HepG2 (cell line): ENCODE measurements around the gene FAM114A2. TPM values are rescaled to one million over a fixed set of nuclear protein-coding genes. Genes with fewer than 3 reads are reported as not detected.
A peak's percentile ranks its signal among the peaks of the same experiment; 100 is the strongest.

ENCODE experiments used
- ARID2 ChIP-seq: sonication (generic); formaldehyde crosslinking; IDR thresholded peaks from 2 replicates; pipeline ENCODE4 v1.8.1; 2022; ENCODE audit warnings: mild to moderate bottlenecking, missing genetic modification reagents, borderline replicate concordance
- ATM ChIP-seq: fragments of 450-650 bp; IDR thresholded peaks from 2 replicates; pipeline ENCODE4 v1.7.1; 2017; ENCODE audit warnings: mild to moderate bottlenecking, borderline replicate concordance
- CHCHD3 ChIP-seq: sonication (generic); formaldehyde crosslinking; IDR thresholded peaks from 2 replicates; pipeline ENCODE4 v1.8.0; 2022; ENCODE audit warnings: mild to moderate bottlenecking, missing genetic modification reagents, moderate library complexity
- CHD4 ChIP-seq: fragments of 200-600 bp; sonication (generic); IDR thresholded peaks from 2 replicates; pipeline ENCODE4 v1.7.0; 2017; ENCODE audit warnings: mild to moderate bottlenecking, low read length, borderline replicate concordance
- HNF1B ChIP-seq: sonication (generic); formaldehyde crosslinking; IDR thresholded peaks from 2 replicates; pipeline ENCODE4 v1.5.1; 2020; ENCODE audit warnings: mild to moderate bottlenecking, moderate library complexity, missing genetic modification reagents
- HOMEZ ChIP-seq: IDR thresholded peaks from 2 replicates; pipeline ENCODE4 v1.6.1; 2016; ENCODE audit warnings: low read depth
- JUNB ChIP-seq: sonication (generic); formaldehyde crosslinking; IDR thresholded peaks from 2 replicates; pipeline ENCODE4 v1.8.0; 2022; ENCODE audit warnings: missing genetic modification reagents, mild to moderate bottlenecking, borderline replicate concordance
- LRRFIP1 ChIP-seq: sonication (generic); formaldehyde crosslinking; conservative IDR thresholded peaks from 2 replicates; pipeline ENCODE4 v1.4.0; 2020; ENCODE audit warnings: missing genetic modification reagents
- MAFF ChIP-seq: IDR thresholded peaks from 2 replicates; pipeline ENCODE4 v1.6.1; 2011; ENCODE audit warnings: low read depth, low read length, improper control_type of control experiment
- MLLT10 ChIP-seq: sonication (generic); formaldehyde crosslinking; IDR thresholded peaks from 2 replicates; pipeline ENCODE4 v1.4.0; 2020; ENCODE audit warnings: missing genetic modification reagents
- MYNN ChIP-seq: sonication (generic); formaldehyde crosslinking; IDR thresholded peaks from 2 replicates; pipeline ENCODE4 v1.4.0; 2020; ENCODE audit warnings: mild to moderate bottlenecking, low read depth, missing genetic modification reagents
- SATB2 ChIP-seq: sonication (generic); formaldehyde crosslinking; IDR thresholded peaks from 2 replicates; pipeline ENCODE4 v1.5.0; 2020; ENCODE audit warnings: missing genetic modification reagents
- SIX1 ChIP-seq: sonication (generic); formaldehyde crosslinking; IDR thresholded peaks from 2 replicates; pipeline ENCODE4 v1.4.0; 2020; ENCODE audit warnings: missing genetic modification reagents, borderline replicate concordance
- THAP11 ChIP-seq: IDR thresholded peaks from 2 replicates; pipeline ENCODE4 v1.6.1; 2016; ENCODE audit warnings: missing biosample characterization, missing genetic modification reagents
- THAP9 ChIP-seq: sonication (generic); formaldehyde crosslinking; IDR thresholded peaks from 2 replicates; pipeline ENCODE4; 2020; ENCODE audit warnings: missing genetic modification reagents, mild to moderate bottlenecking, borderline replicate concordance
- ZBTB42 ChIP-seq: sonication (generic); formaldehyde crosslinking; IDR thresholded peaks from 2 replicates; pipeline ENCODE4 v1.5.0; 2020; ENCODE audit warnings: mild to moderate bottlenecking, missing genetic modification reagents
- ZNF343 ChIP-seq: sonication (generic); formaldehyde crosslinking; IDR thresholded peaks from 2 replicates; pipeline ENCODE4 v1.4.0; 2020; ENCODE audit warnings: mild to moderate bottlenecking, missing genetic modification reagents
- ZNF652 ChIP-seq: IDR thresholded peaks from 2 replicates; pipeline ENCODE4 v1.6.1; 2016; ENCODE audit warnings: low read depth, borderline replicate concordance
- ZNF75D ChIP-seq: sonication (generic); formaldehyde crosslinking; IDR thresholded peaks from 2 replicates; pipeline ENCODE4 v1.8.1; 2023; ENCODE audit warnings: missing genetic modification reagents, mild to moderate bottlenecking, borderline replicate concordance
- ZNF768 ChIP-seq: sonication (generic); formaldehyde crosslinking; IDR thresholded peaks from 2 replicates; pipeline ENCODE4 v1.4.0; 2020; ENCODE audit warnings: missing genetic modification reagents
- ZNF777 ChIP-seq: sonication (generic); formaldehyde crosslinking; IDR thresholded peaks from 2 replicates; pipeline ENCODE4 v1.4.0; 2020; ENCODE audit warnings: missing genetic modification reagents
- polyA plus RNA-seq, 8 experiments: library from polyadenylated mRNA; depleted of rRNA in 3 of 8; stranded (reverse) in 7 of 8; unstranded in 1 of 8; fragments of >200 nt; fragmentation: Illumina TruSeq in 4 of 8; extraction: Trizol in 4 of 8; gene quantifications; 2 replicates each; pipeline versions ENCODE4 v1.2.1 to v1.2.3, GENCODE V29; 2011 to 2016; ENCODE audit warnings: low read depth in 4 of 8, missing spikeins in 1 of 8, mixed read lengths in 1 of 8; ENCODE audit not compliant: insufficient read depth in 1 of 8
- total RNA-seq, 5 experiments: library from RNA; depleted of rRNA; stranded (reverse); fragments of >200 nt; fragmentation: Illumina TruSeq; extraction: Trizol; gene quantifications; 2 replicates each; pipeline ENCODE4 v1.2.3, GENCODE V29; 2016; ENCODE audit warnings: low read depth in 1 of 5

Gene FAM114A2
- total and polyA plus RNA-seq, 2 of the 13 experiments (the other 11 are each of a cell fraction or from before 2014, with no cell fraction given), result 6.9 to 11.4 TPM

GRCh38 chr5:154038707-154039457, at the start of gene FAM114A2, which contains the start of gene MFAP3 (continued):
- peak; percentile 98 for TF ChIP-seq THAP9 (CRISPR knock-in tag)
- TF ChIP-seq ZNF343 (CRISPR knock-in tag), result peak; percentile 95; the same call in 1 of the 2 replicates
- TF ChIP-seq MLLT10, result no peak
- TF ChIP-seq ZNF652 (CRISPR knock-in tag), result no peak
- TF ChIP-seq SIX1 (CRISPR knock-in tag), result no peak
- TF ChIP-seq SATB2 (CRISPR knock-in tag), result no peak
- peak; percentile 64; the same call in 1 of the 2 replicates for TF ChIP-seq ZNF768 (CRISPR knock-in tag)
- no peak for TF ChIP-seq ZNF75D (CRISPR knock-in tag)
- peak; percentile 58 for TF ChIP-seq HOMEZ (CRISPR knock-in tag)
- TF ChIP-seq HNF1B (CRISPR knock-in tag), result peak; percentile 97
- TF ChIP-seq THAP11 (CRISPR knock-in tag), result peak; percentile 95
- TF ChIP-seq LRRFIP1 (CRISPR knock-in tag), result no peak
- 0 out of 2 replicates have a peak, but pooled peaks have one; percentile 37 for TF ChIP-seq CHCHD3 (CRISPR knock-in tag)
- peak; percentile 23; the same call in 1 of the 2 replicates for TF ChIP-seq MAFF
- peak; percentile 84; the same call in 1 of the 2 replicates for TF ChIP-seq ZBTB42 (CRISPR knock-in tag)
- no peak; the same call in 1 of the 2 replicates for TF ChIP-seq ARID2 (CRISPR knock-in tag)
- peak; percentile 97 for TF ChIP-seq ZNF777 (CRISPR knock-in tag)
- no peak for TF ChIP-seq CHD4
- no peak for TF ChIP-seq JUNB
- no peak for TF ChIP-seq ATM
- 0 out of 2 replicates have a peak, but pooled peaks have one; percentile 17 for TF ChIP-seq MYNN (CRISPR knock-in tag)
